Left renal pelvis (tissue), 4 donors: ENCODE results near the gene LRRC59. TPM values are rescaled to one million over a fixed set of nuclear protein-coding genes. Genes with fewer than 3 reads are reported as not detected.
A peak's percentile ranks its signal among the peaks of the same experiment; 100 is the strongest.
"Not testable (repeated sequence)": the region's sequence is repeated elsewhere in the genome, so short reads cannot be mapped to it uniquely, and the experiment has no call there.

Experiments used
- DNase-seq, 4 donors: peaks; one replicate each; pipeline ENCODE4 v3.0.0-alpha.2; 2013; ENCODE audit warnings: low read depth in 4 of 4, low spot score in 3 of 4
- polyA plus RNA-seq, 4 donors: library from polyadenylated mRNA; unstranded; fragments of 120-200 nt; gene quantifications; one replicate each; pipeline ENCODE4 v1.2.1, GENCODE V29; 2013; ENCODE audit not compliant: insufficient read length in 4 of 4

Gene LRRC59
- polyA plus RNA-seq, result 10 to 100 TPM; 56.8 to 66.3 (median 64.4) TPM

GRCh38 chr17:50397111-50397918 lies at the start of gene LRRC59:
LRRC59 (minus strand) TSS chr17:50397523; CDS start chr17:50397317, 206 bp downstream.
- DNase-seq, result peak in 3 of 4 donors; percentile 57 to 68 (median 65)

GRCh38 chr17:50445730-50446325 lies 48.5 kb upstream of the LRRC59 start:
- no peak for DNase-seq

- DNase-seq, result no peak
Observed at GRCh38 chr17:50444841-50445715, 47.8 kb upstream of the LRRC59 start.

- DNase-seq, result no peak
Observed at GRCh38 chr17:50443505-50443974, 46.2 kb upstream of the LRRC59 start.

- DNase-seq, result no peak
Observed at GRCh38 chr17:50440838-50441829, 43.8 kb upstream of the LRRC59 start.

- DNase-seq, result no peak
Observed at GRCh38 chr17:50440172-50440837, 43.0 kb upstream of the LRRC59 start.

- no peak for DNase-seq
Observed at GRCh38 chr17:50439008-50439407, 41.7 kb upstream of the LRRC59 start.

- no peak for DNase-seq
Observed at GRCh38 chr17:50437409-50437808, 40.1 kb upstream of the LRRC59 start.

GRCh38 chr17:50432125-50432762 lies 34.9 kb upstream of the LRRC59 start:
- no peak for DNase-seq

- no peak for DNase-seq
Observed at GRCh38 chr17:50430821-50431618, 33.7 kb upstream of the LRRC59 start.

GRCh38 chr17:50429793-50430192 lies 32.5 kb upstream of the LRRC59 start:
- DNase-seq, result no peak

GRCh38 chr17:50428831-50429424 lies 31.6 kb upstream of the LRRC59 start:
- no peak for DNase-seq

GRCh38 chr17:50428126-50428525 lies 30.8 kb upstream of the LRRC59 start:
- not testable (repeated sequence) for DNase-seq

- no peak for DNase-seq
Observed at GRCh38 chr17:50426814-50427787, 29.8 kb upstream of the LRRC59 start.

GRCh38 chr17:50426472-50426782 lies 29.1 kb upstream of the LRRC59 start:
- no peak for DNase-seq

GRCh38 chr17:50425682-50426471 lies 28.6 kb upstream of the LRRC59 start, which contains the start of gene ACSF2:
ACSF2 (plus strand) TSS chr17:50426218; CDS start chr17:50426262, 44 bp downstream.
- no peak for DNase-seq
